Peyer's patch (tissue), 4 donors: ENCODE measurements around the gene CREBBP. TPM values are rescaled to one million over a fixed set of nuclear protein-coding genes. Genes with fewer than 3 reads are reported as not detected.

Source experiments
- DNase-seq, 3 donors: peaks; one replicate each; pipeline ENCODE4 v3.0.0-alpha.2; 2017 to 2019
- H3K27ac ChIP-seq, 4 donors: fragments of 200-600 bp; sonication (generic); one replicate each; pipeline ENCODE4 v1.5.1; 2016 to 2019
- H3K27me3 ChIP-seq, 2 donors: fragments of 200-600 bp; sonication (generic); one replicate each; pipeline ENCODE4 v1.5.1; 2019
- H3K36me3 ChIP-seq, 3 donors: fragments of 200-600 bp; sonication (generic); one replicate each; pipeline ENCODE4 v1.5.1; 2016 to 2019
- H3K4me1 ChIP-seq, 4 donors: fragments of 200-600 bp; sonication (generic); one replicate each; pipeline ENCODE4 v1.5.1; 2016 to 2019
- H3K4me3 ChIP-seq, 4 donors: fragments of 200-600 bp; sonication (generic); 1 replicate in 3 of 4; 2 replicates in 1 of 4; pipeline ENCODE4 v1.5.1; 2016 to 2019; ENCODE audit warnings: mild to moderate bottlenecking in 1 of 4
- H3K9me3 ChIP-seq, 4 donors: fragments of 200-600 bp; sonication (generic); one replicate each; pipeline ENCODE4 v1.5.1; 2016 to 2019; ENCODE audit warnings: mild to moderate bottlenecking in 1 of 4
- CTCF ChIP-seq, 6 experiments: fragments of 450-650 bp in 4 of 6; fragments of 200-600 bp in 2 of 6; sonication (generic) in 1 of 6; IDR thresholded peaks; one replicate each; pipeline ENCODE4 v1.5.1; 2017 to 2019; ENCODE audit warnings: antibody characterized with exemption in 6 of 6, mild to moderate bottlenecking in 3 of 6, moderate library complexity in 1 of 6
- POLR2A ChIP-seq, 2 donors: fragments of 450-650 bp; IDR thresholded peaks; one replicate each; pipeline ENCODE4 v1.5.1; 2017; ENCODE audit warnings: antibody characterized with exemption in 2 of 2, mild to moderate bottlenecking in 2 of 2, moderate library complexity in 2 of 2
- total RNA-seq, 4 donors: library from RNA; depleted of rRNA; stranded (reverse); fragments of >200 nt; gene quantifications; one replicate each; pipeline ENCODE4 v1.1.0, GENCODE V29; 2016

Gene CREBBP
- total RNA-seq, 4 donors from 2014 or later: 84.2 to 238 (median 140) TPM

- H3K27ac ChIP-seq: no peak overlapping the region
- no peak for TF ChIP-seq POLR2A (IDR thresholded peaks at IDR 0.05)
- no peak for TF ChIP-seq CTCF (IDR thresholded peaks at IDR 0.05)
Observed at GRCh38 chr16:3713587-3714242, 166.8 kb downstream of the CREBBP start.

GRCh38 chr16:3712861-3713372 lies 167.6 kb downstream of the CREBBP start:
- Histone ChIP-seq H3K27me3 (no peaks in the 10 kb centered on the region), H3K4me3 (no peak overlapping the region), H3K4me1 (peaks cover 0 to 13% (median 0%) of the 10 kb centered on the region in 4 donors), H3K27ac (no peak overlapping the region), H3K9me3 (no peaks in the 10 kb centered on the region), H3K36me3 (no peaks in the 10 kb centered on the region)
- DNase-seq: no peak
- TF ChIP-seq POLR2A (IDR thresholded peaks at IDR 0.05): no peak
- no peak for TF ChIP-seq CTCF (IDR thresholded peaks at IDR 0.05)

More at GRCh38 chr16:3713587-3714242, 166.8 kb downstream of the CREBBP start:
- DNase-seq: no peak
- no peaks in the 10 kb centered on the region for H3K27me3 ChIP-seq
- H3K4me3 ChIP-seq: no peak overlapping the region
- H3K36me3 ChIP-seq: no peaks in the 10 kb centered on the region
- peaks cover 0 to 18% (median 0%) of the 10 kb centered on the region in 4 donors for H3K4me1 ChIP-seq
- no peaks in the 10 kb centered on the region for H3K9me3 ChIP-seq

- no peaks in the 10 kb centered on the region for H3K36me3 ChIP-seq
- H3K4me3 ChIP-seq: no peak overlapping the region
- H3K27me3 ChIP-seq: no peaks in the 10 kb centered on the region
- H3K9me3 ChIP-seq: no peaks in the 10 kb centered on the region
- no peaks in the 10 kb centered on the region for H3K4me1 ChIP-seq
- H3K27ac ChIP-seq: no peak overlapping the region
- TF ChIP-seq CTCF (IDR thresholded peaks at IDR 0.05) (no peak), POLR2A (IDR thresholded peaks at IDR 0.05) (no peak)
- DNase-seq: no peak
Observed at GRCh38 chr16:3706253-3707012, 174.1 kb downstream of the CREBBP start.

GRCh38 chr16:3702082-3702481 lies 178.4 kb downstream of the CREBBP start:
- no peak for TF ChIP-seq CTCF (IDR thresholded peaks at IDR 0.05)
- TF ChIP-seq POLR2A (IDR thresholded peaks at IDR 0.05): no peak
- Histone ChIP-seq H3K36me3 (no peaks in the 10 kb centered on the region), H3K27ac (no peak overlapping the region), H3K4me1 (no peaks in the 10 kb centered on the region), H3K4me3 (no peak overlapping the region), H3K27me3 (no peaks in the 10 kb centered on the region), H3K9me3 (no peaks in the 10 kb centered on the region)
- no peak for DNase-seq

- Histone ChIP-seq H3K27me3 (no peaks in the 10 kb centered on the region), H3K9me3 (no peaks in the 10 kb centered on the region), H3K27ac (no peak overlapping the region), H3K4me1 (peaks cover 0 to 2% (median 0%) of the 10 kb centered on the region in 4 donors), H3K36me3 (no peaks in the 10 kb centered on the region), H3K4me3 (no peak overlapping the region)
- TF ChIP-seq CTCF (IDR thresholded peaks at IDR 0.05) (no peak), POLR2A (IDR thresholded peaks at IDR 0.05) (no peak)
- DNase-seq: no peak
Observed at GRCh38 chr16:3701531-3701930, 179.0 kb downstream of the CREBBP start.
